NB4 (cell line): Measurements from ENCODE around the gene FAM47E.

Experiments used
- DNase-seq: peaks from one replicate; pipeline ENCODE4 v3.0.0; 2010; ENCODE audit warnings: low read depth
- H3K4me3 ChIP-seq: one replicate; pipeline ENCODE4 v1.5.1; 2011; ENCODE audit warnings: mild to moderate bottlenecking, low read depth, low read length, moderate library complexity
- MYC ChIP-seq: IDR thresholded peaks from 2 replicates; pipeline ENCODE4 v1.6.1; 2011; ENCODE audit warnings: low read depth, low read length
- POLR2A ChIP-seq: IDR thresholded peaks from 2 replicates; pipeline ENCODE4 v1.6.1; 2011; ENCODE audit warnings: mild to moderate bottlenecking; ENCODE audit not compliant: insufficient read length; ENCODE audit errors: extremely low read depth
- TF ChIP-seq, protein P1 (sequence below): IDR thresholded peaks from 2 replicates; pipeline ENCODE4 v1.6.1; 2011; ENCODE audit warnings: low read depth, low read length
- TF ChIP-seq, protein P2 (sequence below): IDR thresholded peaks from one replicate; pipeline ENCODE4 v1.5.1; 2012; ENCODE audit warnings: low read depth, low read length

FAM47E gene

DNA sequence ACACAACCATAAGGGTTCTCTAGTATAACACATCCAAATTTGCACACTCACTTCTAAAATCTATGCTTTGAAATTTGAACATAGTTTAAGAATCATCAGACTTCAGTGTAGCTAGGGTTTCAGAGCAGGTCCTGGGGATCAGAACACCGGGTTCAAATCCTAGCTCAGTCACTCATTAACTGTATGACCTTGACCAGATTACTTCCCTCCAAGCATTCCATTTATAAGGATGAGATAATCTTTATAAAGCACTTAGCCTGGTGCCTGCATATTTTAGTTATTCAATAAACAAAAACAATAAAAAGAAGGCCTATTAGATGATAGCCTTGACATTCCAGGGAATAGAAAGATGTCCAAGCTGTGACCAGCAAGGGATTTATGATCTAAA lies 50.2 kb downstream of the FAM47E start:
- no peak overlapping the region for H3K4me3 ChIP-seq
- TF ChIP-seq, protein P1, sequence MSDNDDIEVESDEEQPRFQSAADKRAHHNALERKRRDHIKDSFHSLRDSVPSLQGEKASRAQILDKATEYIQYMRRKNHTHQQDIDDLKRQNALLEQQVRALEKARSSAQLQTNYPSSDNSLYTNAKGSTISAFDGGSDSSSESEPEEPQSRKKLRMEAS, result no peak
- no peak for TF ChIP-seq MYC
- TF ChIP-seq, protein P2, sequence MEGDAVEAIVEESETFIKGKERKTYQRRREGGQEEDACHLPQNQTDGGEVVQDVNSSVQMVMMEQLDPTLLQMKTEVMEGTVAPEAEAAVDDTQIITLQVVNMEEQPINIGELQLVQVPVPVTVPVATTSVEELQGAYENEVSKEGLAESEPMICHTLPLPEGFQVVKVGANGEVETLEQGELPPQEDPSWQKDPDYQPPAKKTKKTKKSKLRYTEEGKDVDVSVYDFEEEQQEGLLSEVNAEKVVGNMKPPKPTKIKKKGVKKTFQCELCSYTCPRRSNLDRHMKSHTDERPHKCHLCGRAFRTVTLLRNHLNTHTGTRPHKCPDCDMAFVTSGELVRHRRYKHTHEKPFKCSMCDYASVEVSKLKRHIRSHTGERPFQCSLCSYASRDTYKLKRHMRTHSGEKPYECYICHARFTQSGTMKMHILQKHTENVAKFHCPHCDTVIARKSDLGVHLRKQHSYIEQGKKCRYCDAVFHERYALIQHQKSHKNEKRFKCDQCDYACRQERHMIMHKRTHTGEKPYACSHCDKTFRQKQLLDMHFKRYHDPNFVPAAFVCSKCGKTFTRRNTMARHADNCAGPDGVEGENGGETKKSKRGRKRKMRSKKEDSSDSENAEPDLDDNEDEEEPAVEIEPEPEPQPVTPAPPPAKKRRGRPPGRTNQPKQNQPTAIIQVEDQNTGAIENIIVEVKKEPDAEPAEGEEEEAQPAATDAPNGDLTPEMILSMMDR, result no peak
- TF ChIP-seq POLR2A, result no peak
- no peak for DNase-seq

DNA sequence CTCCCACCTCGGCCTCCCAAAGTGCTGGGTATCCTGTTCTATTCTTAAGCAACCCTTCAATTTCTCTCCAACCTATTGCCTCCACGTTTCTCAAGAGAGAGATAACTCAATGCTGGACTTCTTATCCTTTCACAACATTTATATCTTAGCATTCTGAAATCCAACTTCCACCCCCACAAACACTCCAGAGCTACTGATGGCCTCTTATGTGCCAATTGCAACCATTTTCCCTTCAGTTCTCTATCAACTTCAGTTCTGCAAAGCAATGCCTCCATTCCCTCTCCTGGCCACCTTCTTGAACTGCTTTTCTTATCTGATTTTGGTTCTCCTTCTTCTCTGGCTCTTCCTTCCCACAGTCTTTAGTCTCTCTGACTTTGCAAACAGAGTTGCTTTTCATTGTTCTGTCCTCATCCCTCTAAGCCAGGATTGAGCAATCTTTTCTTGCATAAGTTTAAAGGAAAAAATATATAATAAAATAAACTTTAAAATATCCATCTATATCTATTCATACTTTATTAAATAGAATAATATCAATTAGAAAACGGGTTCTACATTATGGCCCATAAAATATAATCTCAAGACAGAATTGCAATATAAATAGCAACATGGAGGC lies 51.4 kb downstream of the FAM47E start:
- peak; percentile 81 for DNase-seq
- H3K4me3 ChIP-seq, result no peak overlapping the region
- TF ChIP-seq MYC (no peak), POLR2A (no peak)
- TF ChIP-seq, protein P1, result no peak
- TF ChIP-seq, protein P2, result no peak

DNA sequence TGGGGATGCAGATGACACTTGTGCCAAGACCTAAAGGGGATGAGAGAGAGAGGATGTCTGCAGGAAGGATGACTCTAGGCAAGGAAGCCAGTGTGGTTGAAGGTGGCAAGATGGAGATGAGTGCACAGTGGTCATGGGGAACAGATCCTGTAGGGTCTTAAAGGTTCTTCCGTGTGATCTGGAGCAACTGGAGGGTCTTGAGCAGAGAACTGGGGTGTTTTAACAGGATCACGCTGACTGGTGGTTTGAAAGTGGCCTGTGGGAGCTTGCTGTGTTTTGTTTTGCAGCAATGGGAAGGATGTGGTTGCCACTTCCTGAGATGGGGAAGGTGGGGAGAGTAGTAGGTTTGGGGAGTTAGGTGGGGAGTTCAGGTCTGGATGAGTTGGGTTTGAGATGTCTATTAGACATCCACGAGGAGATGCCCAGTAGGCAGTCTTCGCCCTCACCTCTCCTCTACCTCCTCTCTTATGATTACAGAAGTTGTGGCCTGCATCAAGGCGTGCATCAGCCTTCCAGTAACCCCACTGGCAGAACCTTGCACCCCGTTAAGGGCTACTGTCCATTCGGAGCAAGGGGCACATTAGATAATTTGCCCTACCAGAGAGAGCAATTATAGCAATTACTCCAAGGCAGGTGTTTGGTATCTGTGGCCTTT lies 53.6 kb downstream of the FAM47E start:
- peak overlapping the region; percentile 76 for H3K4me3 ChIP-seq
- DNase-seq, result peak; percentile 53
- TF ChIP-seq POLR2A (no peak), MYC (no peak)
- TF ChIP-seq, protein P1, result no peak
- TF ChIP-seq, protein P2, result no peak

DNA sequence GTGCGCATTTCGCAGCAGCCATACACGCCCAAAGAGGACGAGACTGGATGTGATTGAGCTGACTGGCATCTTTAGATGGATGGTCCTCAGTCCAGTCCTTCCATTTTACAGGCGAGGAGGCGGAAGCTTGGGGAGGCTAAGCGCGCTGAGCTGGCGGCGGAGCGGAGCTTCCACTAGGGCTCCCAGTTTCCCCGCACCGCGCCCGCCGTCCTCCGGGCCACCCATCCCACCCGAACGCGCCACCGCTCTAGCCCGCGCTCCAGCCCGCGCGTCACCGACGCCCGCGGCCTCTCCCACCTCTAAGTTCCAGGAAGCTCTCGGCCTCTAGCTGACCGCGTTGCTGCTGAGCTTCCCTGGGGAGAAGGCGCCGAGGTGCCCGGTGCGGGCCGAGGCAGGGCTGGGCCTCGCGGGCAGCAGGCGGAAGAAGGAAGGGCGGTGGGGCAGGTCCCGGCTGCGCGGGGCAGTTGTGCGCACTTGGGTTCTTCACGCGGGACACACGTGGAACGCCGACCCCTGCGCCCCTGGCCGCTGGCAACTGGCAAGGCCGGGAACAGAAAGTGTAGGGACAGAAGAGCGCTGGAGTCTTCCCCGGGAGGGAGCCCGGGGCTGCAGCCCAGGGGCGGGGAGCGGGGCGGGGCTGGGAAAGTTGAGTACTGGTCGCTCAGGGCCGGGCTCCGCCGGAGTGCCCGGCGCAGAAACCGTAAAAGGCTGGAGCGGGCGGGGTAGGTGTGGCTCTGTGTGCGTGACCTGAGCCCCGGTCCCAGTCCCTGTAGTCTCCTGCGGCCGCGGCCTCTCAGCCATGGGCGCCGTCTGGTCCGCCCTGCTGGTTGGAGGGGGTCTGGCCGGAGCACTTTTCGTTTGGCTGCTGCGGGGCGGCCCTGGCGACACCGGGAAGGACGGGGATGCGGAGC lies 54.7 kb downstream of the FAM47E start, which contains the start of gene STBD1:
STBD1 (plus strand) TSS at position 763 of the 911 bp plus-strand sequence; CDS start at position 800, 37 bp downstream.
- TF ChIP-seq, protein P2, result no peak
- TF ChIP-seq MYC (peak; percentile 60; the same call in 1 of the 2 replicates), POLR2A (peak; percentile 37)
- TF ChIP-seq, protein P1, result peak; percentile 74
- DNase-seq, result peak; percentile 82
- peak within 1 kb of the TSS; percentile 76 for H3K4me3 ChIP-seq

DNA sequence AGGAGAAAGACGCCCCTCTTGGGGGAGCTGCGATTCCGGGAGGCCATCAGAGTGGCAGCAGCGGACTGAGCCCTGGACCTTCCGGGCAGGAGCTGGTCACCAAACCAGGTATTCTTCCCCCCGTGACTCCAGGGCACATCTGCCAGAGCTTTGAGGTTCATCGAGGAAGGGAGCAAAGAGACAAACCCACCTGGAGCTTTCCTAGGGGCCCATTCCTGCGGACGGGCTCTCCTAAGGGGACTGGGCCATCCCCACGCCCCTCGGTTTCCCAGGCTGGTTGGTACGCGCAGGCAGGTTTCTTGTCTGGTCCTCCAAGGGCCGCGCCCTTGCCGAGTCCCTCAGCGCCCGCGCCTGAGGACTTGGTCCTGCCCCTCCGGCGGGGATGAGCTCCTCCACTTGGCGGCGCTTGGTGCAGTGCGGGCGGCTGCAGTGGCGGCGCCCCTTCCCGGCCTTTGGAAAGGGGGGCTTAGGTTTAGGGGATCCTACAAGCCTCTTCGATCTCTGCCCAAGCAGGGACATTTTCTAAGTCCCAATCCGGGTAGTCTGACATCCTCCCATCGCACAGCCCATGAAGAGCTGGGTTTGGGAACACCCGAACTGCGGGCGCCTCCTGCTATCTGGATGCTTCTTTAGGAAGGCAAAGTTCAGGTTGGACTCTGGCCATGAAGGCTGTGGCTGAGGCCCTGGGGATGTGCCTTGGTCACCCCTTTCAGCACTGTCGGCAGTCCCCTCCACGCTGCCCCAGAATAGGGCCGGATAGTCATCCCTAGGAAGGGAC lies 55.5 kb downstream of the FAM47E start:
- H3K4me3 ChIP-seq, result peak overlapping the region; percentile 76
- TF ChIP-seq, protein P2, result peak; percentile 32
- TF ChIP-seq, protein P1, result no peak
- peak; percentile 76 for DNase-seq
